ENCODE measurements around the gene SLC35C1. TPM values are rescaled to one million over a fixed set of nuclear protein-coding genes. Genes with fewer than 3 reads are reported as not detected.

Gene SLC35C1
- polyA plus RNA-seq (ENCODE audit: insufficient read length in 3 of 3): 10 to 100 TPM in 1 of 3 donors, 1 to 10 TPM in 2; 8.1 to 10.2 (median 8.9) TPM
- long read RNA-seq, donor 1, partial matches to known transcripts: 6 of 6 reads
- long read RNA-seq, donor 1, other reads (novel, unspliced or antisense): 0 of 6 reads
- long read RNA-seq, donor 2, full-length matches to known transcripts: 6 of 6 reads
- long read RNA-seq, donor 2, partial matches to known transcripts: 0 of 6 reads
- long read RNA-seq, donor 2, other reads (novel, unspliced or antisense): 0 of 6 reads
- long read RNA-seq, donor 3, full-length matches to known transcripts: 4 of 4 reads
- long read RNA-seq, donor 3, partial matches to known transcripts: 0 of 4 reads
- long read RNA-seq, donor 3, other reads (novel, unspliced or antisense): 0 of 4 reads
- long read RNA-seq, donor 4, full-length matches to known transcripts: 2 of 2 reads
- long read RNA-seq, donor 4, partial matches to known transcripts: 0 of 2 reads
- long read RNA-seq, donor 4, other reads (novel, unspliced or antisense): 0 of 2 reads
- long read RNA-seq, donor 5, full-length matches to known transcripts: 1 of 1 reads
- long read RNA-seq, donor 5, partial matches to known transcripts: 0 of 1 reads
- long read RNA-seq, donor 5, other reads (novel, unspliced or antisense): 0 of 1 reads
- long read RNA-seq, donor 6, full-length matches to known transcripts: 3 of 3 reads
- long read RNA-seq, donor 6, partial matches to known transcripts: 0 of 3 reads
- long read RNA-seq, donor 6, other reads (novel, unspliced or antisense): 0 of 3 reads
- long read RNA-seq, donor 7, full-length matches to known transcripts: 3 of 3 reads
- long read RNA-seq, donor 7, partial matches to known transcripts: 0 of 3 reads
- long read RNA-seq, donor 7, other reads (novel, unspliced or antisense): 0 of 3 reads
- long read RNA-seq, donor 8, full-length matches to known transcripts: 5 of 5 reads
- long read RNA-seq, donor 8, partial matches to known transcripts: 0 of 5 reads
- long read RNA-seq, donor 8, other reads (novel, unspliced or antisense): 0 of 5 reads
- long read RNA-seq, donor 9, full-length matches to known transcripts: 8 of 8 reads
- long read RNA-seq, donor 9, partial matches to known transcripts: 0 of 8 reads
- long read RNA-seq, donor 9, other reads (novel, unspliced or antisense): 0 of 8 reads
- long read RNA-seq, donor 10, full-length matches to known transcripts: 6 of 12 reads
- long read RNA-seq, donor 10, partial matches to known transcripts: 6 of 12 reads
- long read RNA-seq, donor 10, other reads (novel, unspliced or antisense): 0 of 12 reads
- long read RNA-seq, donor 11, full-length matches to known transcripts: 5 of 5 reads
- long read RNA-seq, donor 11, partial matches to known transcripts: 0 of 5 reads
- long read RNA-seq, donor 11, other reads (novel, unspliced or antisense): 0 of 5 reads
- long read RNA-seq, donor 12, full-length matches to known transcripts: 7 of 7 reads
- long read RNA-seq, donor 12, partial matches to known transcripts: 0 of 7 reads
- long read RNA-seq, donor 12, other reads (novel, unspliced or antisense): 0 of 7 reads
- long read RNA-seq, donor 13, full-length matches to known transcripts: 5 of 5 reads
- long read RNA-seq, donor 13, partial matches to known transcripts: 0 of 5 reads
- long read RNA-seq, donor 13, other reads (novel, unspliced or antisense): 0 of 5 reads
- long read RNA-seq, donor 14: 0 reads
- long read RNA-seq, donor 15, full-length matches to known transcripts: 4 of 4 reads
- long read RNA-seq, donor 15, partial matches to known transcripts: 0 of 4 reads
- long read RNA-seq, donor 15, other reads (novel, unspliced or antisense): 0 of 4 reads
- long read RNA-seq, donor 16, full-length matches to known transcripts: 5 of 22 reads
- long read RNA-seq, donor 16, partial matches to known transcripts: 17 of 22 reads
- long read RNA-seq, donor 16, other reads (novel, unspliced or antisense): 0 of 22 reads

- DNase-seq: peak; percentile 95
These were observed at the start of gene SLC35C1 for GRCh38 chr11:45804761-45805304. Gene SLC35C1, plus strand, starts transcription at chr11:45805149. Its CDS starts 653 bp downstream, at chr11:45805802.

GRCh38 chr11:45755281-45755859 lies 49.6 kb upstream of the SLC35C1 start:
- no peak for DNase-seq

- no peak for DNase-seq
These were observed 48.5 kb upstream of the SLC35C1 start for GRCh38 chr11:45756384-45757010.

- no peak for DNase-seq
These were observed 47.3 kb upstream of the SLC35C1 start for GRCh38 chr11:45757672-45758071.

GRCh38 chr11:45761659-45762058 lies 43.3 kb upstream of the SLC35C1 start:
- DNase-seq: no peak

GRCh38 chr11:45765107-45765668 lies 39.8 kb upstream of the SLC35C1 start:
- no peak for DNase-seq

- no peak for DNase-seq
These were observed 39.1 kb upstream of the SLC35C1 start for GRCh38 chr11:45765836-45766235.

GRCh38 chr11:45766469-45766868 lies 38.5 kb upstream of the SLC35C1 start:
- no peak for DNase-seq

- no peak for DNase-seq
These were observed 36.5 kb upstream of the SLC35C1 start for GRCh38 chr11:45768486-45768885.

GRCh38 chr11:45769960-45770359 lies 35.0 kb upstream of the SLC35C1 start:
- DNase-seq: no peak

- peak; percentile 66 for DNase-seq
These were observed 33.8 kb upstream of the SLC35C1 start for GRCh38 chr11:45771193-45771565.

- peak; percentile 75 for DNase-seq
These were observed 33.1 kb upstream of the SLC35C1 start for GRCh38 chr11:45771566-45772448.

GRCh38 chr11:45772449-45772774 lies 32.5 kb upstream of the SLC35C1 start:
- DNase-seq: no peak

- no peak for DNase-seq
These were observed 31.8 kb upstream of the SLC35C1 start for GRCh38 chr11:45772986-45773785.

GRCh38 chr11:45773786-45774655 lies 30.9 kb upstream of the SLC35C1 start:
- no peak for DNase-seq

- DNase-seq: no peak
These were observed 30.2 kb upstream of the SLC35C1 start for GRCh38 chr11:45774786-45775185.
